ENCODE measurements around the gene NAV1. TPM values are rescaled to one million over a fixed set of nuclear protein-coding genes. Genes with fewer than 3 reads are reported as not detected.
"Not testable (repeated sequence)": the region's sequence is repeated elsewhere in the genome, so short reads cannot be mapped to it uniquely, and the experiment has no call there.

Gene NAV1
- total RNA-seq, 4 donors from 2014 or later, result 26.0 to 84.1 (median 67.6) TPM

- no peak for DNase-seq (ENCODE audit: low spot score)
- ATAC-seq (ENCODE audit: low FRiP score), result peak; percentile 11
- no peak for TF ChIP-seq CTCF (IDR thresholded peaks at IDR 0.05)
Measured at GRCh38 chr1:201539561-201540431, 869 bp downstream of the NAV1 start.

- DNase-seq (ENCODE audit: low spot score), result no peak
- ATAC-seq (ENCODE audit: low FRiP score), result no peak
- TF ChIP-seq CTCF (IDR thresholded peaks at IDR 0.05), result no peak
Measured at GRCh38 chr1:201540846-201541735, 2.2 kb downstream of the NAV1 start.

GRCh38 chr1:201542309-201543035 is 3.5 kb downstream of the NAV1 start:
- no peak for TF ChIP-seq CTCF (IDR thresholded peaks at IDR 0.05)
- no peak for DNase-seq (ENCODE audit: low spot score)
- ATAC-seq (ENCODE audit: low FRiP score), result no peak

- no peak for ATAC-seq (ENCODE audit: low FRiP score)
- no peak for DNase-seq (ENCODE audit: low spot score)
- no peak for TF ChIP-seq CTCF (IDR thresholded peaks at IDR 0.05)
Measured at GRCh38 chr1:201543871-201544642, 5.1 kb downstream of the NAV1 start.

GRCh38 chr1:201544710-201545109 is 5.8 kb downstream of the NAV1 start:
- no peak for ATAC-seq (ENCODE audit: low FRiP score)
- no peak for DNase-seq (ENCODE audit: low spot score)
- no peak for TF ChIP-seq CTCF (IDR thresholded peaks at IDR 0.05)

- DNase-seq (ENCODE audit: low spot score) (no peak), ATAC-seq (ENCODE audit: low FRiP score) (no peak)
- TF ChIP-seq CTCF (IDR thresholded peaks at IDR 0.05), result no peak
Measured at GRCh38 chr1:201545851-201546492, 7.0 kb downstream of the NAV1 start.

GRCh38 chr1:201549522-201549921 is 10.6 kb downstream of the NAV1 start:
- ATAC-seq (ENCODE audit: low FRiP score); DNase-seq (ENCODE audit: low spot score): not testable (repeated sequence)

Data from omental fat pad (tissue), 4 donors.